Liver (tissue), 9 donors: ENCODE measurements around the gene BIN2. TPM values are rescaled to one million over a fixed set of nuclear protein-coding genes. Genes with fewer than 3 reads are reported as not detected.

ENCODE experiments used
- DNase-seq: peaks from one replicate; pipeline ENCODE4 v3.0.0-alpha.2; 2017; ENCODE audit warnings: low spot score
- H3K27ac ChIP-seq, 2 donors: one replicate each; pipeline ENCODE4 v1.7.0; 2013; ENCODE audit warnings: inconsistent platforms in 2 of 2, low read length in 2 of 2, control low read depth in 1 of 2, low read depth in 1 of 2, mild to moderate bottlenecking in 1 of 2
- H3K27me3 ChIP-seq, 4 donors: one replicate each; pipeline versions ENCODE4 v1.6.1 to v1.7.0; 2013; ENCODE audit warnings: low read length in 3 of 4, inconsistent platforms in 1 of 4, mild to moderate bottlenecking in 1 of 4, moderate library complexity in 1 of 4; ENCODE audit not compliant: control insufficient read depth in 4 of 4, insufficient read depth in 4 of 4
- H3K36me3 ChIP-seq, 4 donors: one replicate each; pipeline versions ENCODE4 v1.6.1 to v1.7.0; 2013; ENCODE audit warnings: low read length in 3 of 4, mild to moderate bottlenecking in 3 of 4, low read depth in 1 of 4, moderate library complexity in 1 of 4; ENCODE audit not compliant: control insufficient read depth in 4 of 4, insufficient read depth in 3 of 4
- H3K4me1 ChIP-seq, 4 donors: one replicate each; pipeline versions ENCODE4 v1.6.1 to v1.7.0; 2013; ENCODE audit warnings: low read length in 3 of 4, mild to moderate bottlenecking in 3 of 4, moderate library complexity in 1 of 4; ENCODE audit not compliant: control insufficient read depth in 4 of 4, insufficient read depth in 4 of 4
- H3K4me3 ChIP-seq, 3 donors: one replicate each; pipeline versions ENCODE4 v1.6.1 to v1.7.0; 2013; ENCODE audit warnings: low read length in 3 of 3, control low read depth in 1 of 3, low read depth in 1 of 3, mild to moderate bottlenecking in 1 of 3
- H3K9ac ChIP-seq, 2 donors: one replicate each; pipeline ENCODE4 v1.7.0; 2013; ENCODE audit warnings: low read length in 2 of 2, mild to moderate bottlenecking in 2 of 2, moderate library complexity in 2 of 2, control low read depth in 1 of 2, low read depth in 1 of 2
- H3K9me3 ChIP-seq, 4 donors: one replicate each; pipeline versions ENCODE4 v1.6.1 to v1.7.0; 2013; ENCODE audit warnings: low read length in 3 of 4; ENCODE audit not compliant: control insufficient read depth in 4 of 4
- EGR1 ChIP-seq, 2 donors: IDR thresholded peaks; 2 replicates each; pipeline ENCODE4 v1.6.1; 2016 to 2018; ENCODE audit warnings: antibody characterized with exemption in 2 of 2, low read depth in 2 of 2
- FOXA1 ChIP-seq: IDR thresholded peaks from 2 replicates; pipeline ENCODE4 v1.6.1; 2016; ENCODE audit warnings: antibody characterized with exemption
- FOXA2 ChIP-seq: IDR thresholded peaks from 2 replicates; pipeline ENCODE4 v1.6.1; 2016; ENCODE audit warnings: antibody characterized with exemption
- GABPA ChIP-seq, 2 donors: IDR thresholded peaks in 1 of 2; conservative IDR thresholded peaks in 1 of 2; 2 replicates each; pipeline ENCODE4 v1.6.1; 2016; ENCODE audit warnings: antibody characterized with exemption in 2 of 2, mild to moderate bottlenecking in 1 of 2, moderate library complexity in 1 of 2
- HNF4A ChIP-seq, 2 donors: conservative IDR thresholded peaks; 2 replicates each; pipeline ENCODE4 v1.6.1; 2016; ENCODE audit warnings: antibody characterized with exemption in 2 of 2, mild to moderate bottlenecking in 2 of 2
- HNF4G ChIP-seq: IDR thresholded peaks from 2 replicates; pipeline ENCODE4 v1.6.1; 2016; ENCODE audit warnings: antibody characterized with exemption
- JUND ChIP-seq, 2 donors: IDR thresholded peaks; 2 replicates each; pipeline ENCODE4 v1.6.1; 2016; ENCODE audit warnings: antibody characterized with exemption in 2 of 2
- NR2F2 ChIP-seq: IDR thresholded peaks from 2 replicates; pipeline ENCODE4 v1.6.1; 2016; ENCODE audit warnings: antibody characterized with exemption
- RAD21 ChIP-seq, 2 donors: IDR thresholded peaks; 2 replicates each; pipeline ENCODE4 v1.6.1; 2016; ENCODE audit warnings: antibody characterized with exemption in 2 of 2, mild to moderate bottlenecking in 2 of 2
- RXRA ChIP-seq, 2 donors: IDR thresholded peaks; 2 replicates each; pipeline ENCODE4 v1.6.1; 2017 to 2018; ENCODE audit warnings: antibody characterized with exemption in 2 of 2, mild to moderate bottlenecking in 1 of 2
- SP1 ChIP-seq: IDR thresholded peaks from 2 replicates; pipeline ENCODE4 v1.6.1; 2018; ENCODE audit warnings: antibody characterized with exemption, mild to moderate bottlenecking
- TAF1 ChIP-seq: conservative IDR thresholded peaks from 2 replicates; pipeline ENCODE4 v1.6.1; 2016; ENCODE audit warnings: antibody characterized with exemption, mild to moderate bottlenecking
- YY1 ChIP-seq: IDR thresholded peaks from 2 replicates; pipeline ENCODE4 v1.6.1; 2016; ENCODE audit warnings: antibody characterized with exemption, mild to moderate bottlenecking
- WGBS: extraction: QIAGEN DNeasy Blood & Tissue Kit; methylation state at CpG from one replicate; pipeline ENCODE4 v1.1.7; 2013; 5-methylcytosine and 5-hydroxymethylcytosine counted together
- polyA plus RNA-seq, 2 donors: library from polyadenylated mRNA; stranded (reverse) in 1 of 2; unstranded in 1 of 2; fragments of 200-250 nt in 1 of 2; fragments of >200 nt in 1 of 2; fragmentation: Nextera tagmentation in 1 of 2; extraction: Ambion mirVana in 1 of 2; gene quantifications; one replicate each; pipeline versions ENCODE4 v1.2.1 to v1.2.3, GENCODE V29; 2013 to 2015
- total RNA-seq, 2 donors: library from RNA; depleted of rRNA; stranded (reverse); fragments of >200 nt; gene quantifications; one replicate each; pipeline ENCODE4 v1.2.3, GENCODE V29; 2014
- TF ChIP-seq, protein P1 (sequence below): IDR thresholded peaks from 2 replicates; pipeline ENCODE4 v1.6.1; 2016; ENCODE audit warnings: antibody characterized with exemption, mild to moderate bottlenecking
- TF ChIP-seq, protein P2 (sequence below): IDR thresholded peaks from 2 replicates; pipeline ENCODE4 v1.6.1; 2016; ENCODE audit warnings: antibody characterized with exemption
- TF ChIP-seq, protein P3 (sequence below): IDR thresholded peaks from 2 replicates; pipeline ENCODE4 v1.6.1; 2016; ENCODE audit warnings: antibody characterized with exemption
- TF ChIP-seq, protein P4 (sequence below): fragments of 150-350 bp; IDR thresholded peaks from 2 replicates; pipeline ENCODE4 v1.5.1; 2017; ENCODE audit warnings: improper control_type of control experiment, low read depth, low read length; ENCODE audit not compliant: missing input control
- TF ChIP-seq, protein P5 (sequence below): IDR thresholded peaks from 2 replicates; pipeline ENCODE4 v1.6.1; 2016; ENCODE audit warnings: antibody characterized with exemption
- donor health status: healthy.
- donor health status: healthy.
- donor health status: healthy.
- donor health status: healthy.
- donor health status: healthy.

Gene BIN2
- total and polyA plus RNA-seq, 4 donors, result 1.9 to 10.2 (median 4.4) TPM

DNA sequence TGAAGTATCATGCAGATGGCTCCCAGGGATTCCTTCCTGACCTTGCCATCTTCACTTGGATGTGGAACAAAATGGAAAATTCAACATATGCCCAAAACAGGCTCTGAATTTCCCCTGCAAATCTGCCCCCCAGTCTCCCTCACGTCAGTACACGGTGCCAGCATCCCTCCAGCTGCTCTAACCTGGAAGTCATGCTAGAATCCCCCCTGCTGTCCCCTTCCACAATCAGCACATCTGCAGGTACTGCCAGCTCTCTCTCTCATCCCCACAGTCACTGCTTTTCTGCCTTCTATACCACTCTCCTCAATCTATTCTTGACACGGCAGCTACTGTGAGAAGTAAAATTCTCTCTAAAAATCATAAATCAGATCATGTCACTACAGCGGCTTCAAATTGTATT is 45.6 kb upstream of the BIN2 start (continued):
- TF ChIP-seq FOXA2 (no peak), RAD21 (IDR thresholded peaks at IDR 0.05) (no peak)
- TF ChIP-seq, protein P1, sequence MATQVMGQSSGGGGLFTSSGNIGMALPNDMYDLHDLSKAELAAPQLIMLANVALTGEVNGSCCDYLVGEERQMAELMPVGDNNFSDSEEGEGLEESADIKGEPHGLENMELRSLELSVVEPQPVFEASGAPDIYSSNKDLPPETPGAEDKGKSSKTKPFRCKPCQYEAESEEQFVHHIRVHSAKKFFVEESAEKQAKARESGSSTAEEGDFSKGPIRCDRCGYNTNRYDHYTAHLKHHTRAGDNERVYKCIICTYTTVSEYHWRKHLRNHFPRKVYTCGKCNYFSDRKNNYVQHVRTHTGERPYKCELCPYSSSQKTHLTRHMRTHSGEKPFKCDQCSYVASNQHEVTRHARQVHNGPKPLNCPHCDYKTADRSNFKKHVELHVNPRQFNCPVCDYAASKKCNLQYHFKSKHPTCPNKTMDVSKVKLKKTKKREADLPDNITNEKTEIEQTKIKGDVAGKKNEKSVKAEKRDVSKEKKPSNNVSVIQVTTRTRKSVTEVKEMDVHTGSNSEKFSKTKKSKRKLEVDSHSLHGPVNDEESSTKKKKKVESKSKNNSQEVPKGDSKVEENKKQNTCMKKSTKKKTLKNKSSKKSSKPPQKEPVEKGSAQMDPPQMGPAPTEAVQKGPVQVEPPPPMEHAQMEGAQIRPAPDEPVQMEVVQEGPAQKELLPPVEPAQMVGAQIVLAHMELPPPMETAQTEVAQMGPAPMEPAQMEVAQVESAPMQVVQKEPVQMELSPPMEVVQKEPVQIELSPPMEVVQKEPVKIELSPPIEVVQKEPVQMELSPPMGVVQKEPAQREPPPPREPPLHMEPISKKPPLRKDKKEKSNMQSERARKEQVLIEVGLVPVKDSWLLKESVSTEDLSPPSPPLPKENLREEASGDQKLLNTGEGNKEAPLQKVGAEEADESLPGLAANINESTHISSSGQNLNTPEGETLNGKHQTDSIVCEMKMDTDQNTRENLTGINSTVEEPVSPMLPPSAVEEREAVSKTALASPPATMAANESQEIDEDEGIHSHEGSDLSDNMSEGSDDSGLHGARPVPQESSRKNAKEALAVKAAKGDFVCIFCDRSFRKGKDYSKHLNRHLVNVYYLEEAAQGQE, result no peak

DNA sequence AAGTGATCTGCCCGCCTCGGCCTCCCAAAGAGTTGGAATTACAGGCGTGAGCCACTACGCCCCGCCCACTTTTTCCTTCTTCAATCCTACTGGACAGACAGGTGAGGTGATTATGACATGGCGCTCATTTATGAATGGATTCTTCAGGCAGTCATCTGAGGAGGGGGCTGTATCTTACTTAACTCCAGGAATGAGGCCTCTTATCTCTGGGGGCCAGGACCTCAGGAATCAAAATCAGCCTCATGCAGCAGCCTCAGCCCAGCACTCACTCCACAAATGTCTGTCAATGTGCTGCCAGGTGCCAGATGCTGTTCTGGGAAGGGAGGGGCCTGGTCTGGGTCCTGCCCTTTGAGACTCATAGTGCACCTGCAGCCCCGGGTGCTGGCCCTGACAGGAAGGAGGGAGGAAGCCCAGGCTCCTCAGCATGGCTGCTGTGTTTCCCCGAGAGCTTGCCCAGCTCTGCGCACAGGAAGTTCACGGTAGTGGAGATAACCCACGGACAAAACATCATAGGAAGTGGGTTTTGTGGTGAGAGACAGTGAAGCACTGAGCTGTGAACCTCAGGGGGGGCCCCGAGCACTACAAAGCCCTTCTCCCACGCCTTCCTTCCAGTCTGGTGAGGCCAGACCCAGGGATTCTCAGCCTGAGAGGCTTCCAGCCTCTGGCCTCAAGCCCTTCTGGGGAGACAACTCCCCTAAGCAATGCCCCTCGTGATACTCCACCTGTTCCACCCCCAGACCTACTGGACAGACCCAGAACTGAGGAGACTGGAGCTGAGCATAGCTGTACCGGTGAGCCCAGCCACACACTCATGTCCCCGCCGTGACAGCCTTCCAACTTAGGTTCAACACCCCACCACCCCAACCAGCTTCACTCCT is 44.9 kb upstream of the BIN2 start:
- Histone ChIP-seq H3K27ac (no peak overlapping the region), H3K27me3 (no peaks in the 10 kb centered on the region), H3K4me3 (no peak overlapping the region), H3K4me1 (peaks cover 0 to 11% (median 4%) of the 10 kb centered on the region in 4 donors), H3K9ac (no peak overlapping the region), H3K36me3 (no peaks in the 10 kb centered on the region), H3K9me3 (no peaks in the 10 kb centered on the region)
- no peak for TF ChIP-seq RAD21 (IDR thresholded peaks at IDR 0.05)
- TF ChIP-seq, protein P2, sequence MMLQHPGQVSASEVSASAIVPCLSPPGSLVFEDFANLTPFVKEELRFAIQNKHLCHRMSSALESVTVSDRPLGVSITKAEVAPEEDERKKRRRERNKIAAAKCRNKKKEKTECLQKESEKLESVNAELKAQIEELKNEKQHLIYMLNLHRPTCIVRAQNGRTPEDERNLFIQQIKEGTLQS, result no peak
- no peak for TF ChIP-seq GABPA (IDR thresholded peaks at IDR 0.05 in 1 of 2, conservative IDR thresholded peaks at IDR 0.05 in 1 of 2)
- TF ChIP-seq, protein P3, sequence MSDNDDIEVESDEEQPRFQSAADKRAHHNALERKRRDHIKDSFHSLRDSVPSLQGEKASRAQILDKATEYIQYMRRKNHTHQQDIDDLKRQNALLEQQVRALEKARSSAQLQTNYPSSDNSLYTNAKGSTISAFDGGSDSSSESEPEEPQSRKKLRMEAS, result no peak
- TF ChIP-seq SP1, result no peak
- TF ChIP-seq EGR1 (IDR thresholded peaks at IDR 0.05; ENCODE audit: low read depth in 2 of 2), result no peak
- no peak for TF ChIP-seq HNF4G
- TF ChIP-seq NR2F2, result no peak
- no peak for TF ChIP-seq TAF1
- TF ChIP-seq, protein P4, sequence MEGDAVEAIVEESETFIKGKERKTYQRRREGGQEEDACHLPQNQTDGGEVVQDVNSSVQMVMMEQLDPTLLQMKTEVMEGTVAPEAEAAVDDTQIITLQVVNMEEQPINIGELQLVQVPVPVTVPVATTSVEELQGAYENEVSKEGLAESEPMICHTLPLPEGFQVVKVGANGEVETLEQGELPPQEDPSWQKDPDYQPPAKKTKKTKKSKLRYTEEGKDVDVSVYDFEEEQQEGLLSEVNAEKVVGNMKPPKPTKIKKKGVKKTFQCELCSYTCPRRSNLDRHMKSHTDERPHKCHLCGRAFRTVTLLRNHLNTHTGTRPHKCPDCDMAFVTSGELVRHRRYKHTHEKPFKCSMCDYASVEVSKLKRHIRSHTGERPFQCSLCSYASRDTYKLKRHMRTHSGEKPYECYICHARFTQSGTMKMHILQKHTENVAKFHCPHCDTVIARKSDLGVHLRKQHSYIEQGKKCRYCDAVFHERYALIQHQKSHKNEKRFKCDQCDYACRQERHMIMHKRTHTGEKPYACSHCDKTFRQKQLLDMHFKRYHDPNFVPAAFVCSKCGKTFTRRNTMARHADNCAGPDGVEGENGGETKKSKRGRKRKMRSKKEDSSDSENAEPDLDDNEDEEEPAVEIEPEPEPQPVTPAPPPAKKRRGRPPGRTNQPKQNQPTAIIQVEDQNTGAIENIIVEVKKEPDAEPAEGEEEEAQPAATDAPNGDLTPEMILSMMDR, result no peak
- TF ChIP-seq YY1, result no peak
- no peak for TF ChIP-seq FOXA2
- no peak for TF ChIP-seq JUND (IDR thresholded peaks at IDR 0.05)
- TF ChIP-seq, protein P1, result no peak
- TF ChIP-seq RXRA (IDR thresholded peaks at IDR 0.05), result no peak
- TF ChIP-seq FOXA1, result no peak
- TF ChIP-seq, protein P5, sequence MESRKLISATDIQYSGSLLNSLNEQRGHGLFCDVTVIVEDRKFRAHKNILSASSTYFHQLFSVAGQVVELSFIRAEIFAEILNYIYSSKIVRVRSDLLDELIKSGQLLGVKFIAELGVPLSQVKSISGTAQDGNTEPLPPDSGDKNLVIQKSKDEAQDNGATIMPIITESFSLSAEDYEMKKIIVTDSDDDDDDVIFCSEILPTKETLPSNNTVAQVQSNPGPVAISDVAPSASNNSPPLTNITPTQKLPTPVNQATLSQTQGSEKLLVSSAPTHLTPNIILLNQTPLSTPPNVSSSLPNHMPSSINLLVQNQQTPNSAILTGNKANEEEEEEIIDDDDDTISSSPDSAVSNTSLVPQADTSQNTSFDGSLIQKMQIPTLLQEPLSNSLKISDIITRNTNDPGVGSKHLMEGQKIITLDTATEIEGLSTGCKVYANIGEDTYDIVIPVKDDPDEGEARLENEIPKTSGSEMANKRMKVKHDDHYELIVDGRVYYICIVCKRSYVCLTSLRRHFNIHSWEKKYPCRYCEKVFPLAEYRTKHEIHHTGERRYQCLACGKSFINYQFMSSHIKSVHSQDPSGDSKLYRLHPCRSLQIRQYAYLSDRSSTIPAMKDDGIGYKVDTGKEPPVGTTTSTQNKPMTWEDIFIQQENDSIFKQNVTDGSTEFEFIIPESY, result no peak
- no peak for TF ChIP-seq HNF4A (conservative IDR thresholded peaks at IDR 0.05)
- WGBS, result 71% methylated on average over 17 of the region's 17 CpGs
- DNase-seq, result peak; percentile 44
